Pancreas (tissue), 10 donors: Measurements from ENCODE around the gene KCNQ4. TPM values are rescaled to one million over a fixed set of nuclear protein-coding genes. Genes with fewer than 3 reads are reported as not detected.

Experiments used
- ATAC-seq, 4 donors: fragments of 200-7000 bp; cut with Tn5 transposase; one replicate each; pipeline versions ENCODE4 v1.8.0 to v1.9.1; 2020; ENCODE audit warnings: mild to moderate bottlenecking in 4 of 4, moderate library complexity in 4 of 4
- DNase-seq, 6 donors: peaks; one replicate each; pipeline ENCODE4 v3.0.0-alpha.2; 2020
- FAIRE-seq: peaks from 2 replicates; lab custom pipeline; 2012; peaks lifted over from hg19 to GRCh38; lab: Jason Lieb, UNC
- H3K27ac ChIP-seq, 4 donors: fragments of 200-600 bp; sonication (generic); 1 replicate in 3 of 4; 2 replicates in 1 of 4; pipeline versions ENCODE4 v1.5.0 to v1.8.0; 2020
- H3K27me3 ChIP-seq, 4 donors: fragments of 200-600 bp; one replicate each; pipeline ENCODE4 v1.8.0; 2021
- H3K36me3 ChIP-seq, 3 donors: fragments of 200-600 bp; sonication (generic) in 1 of 3; one replicate each; pipeline versions ENCODE4 v1.5.0 to v1.8.0; 2020 to 2021
- H3K4me1 ChIP-seq, 3 donors: fragments of 200-600 bp; one replicate each; pipeline ENCODE4 v1.8.0; 2021
- H3K4me3 ChIP-seq, 4 donors: fragments of 200-600 bp; sonication (generic) in 2 of 4; one replicate each; pipeline versions ENCODE4 v1.5.0 to v1.8.0; 2020 to 2021
- H3K9me3 ChIP-seq, 4 donors: fragments of 200-600 bp; one replicate each; pipeline ENCODE4 v1.8.0; 2021
- CTCF ChIP-seq, 4 donors: fragments of 200-600 bp; sonication (generic) in 3 of 4; IDR thresholded peaks; one replicate each; pipeline versions ENCODE4 v1.5.0 to v1.8.0; 2021; ENCODE audit warnings: antibody characterized with exemption in 4 of 4
- WGBS, 2 donors: extraction: QIAGEN DNeasy Blood & Tissue Kit; methylation state at CpG; one replicate each; pipeline ENCODE4 v1.1.7; 2013; 5-methylcytosine and 5-hydroxymethylcytosine counted together
- intact Hi-C, 3 donors: fragments of 100-400 bp; cut with DNase I; formaldehyde crosslinking; loops; one replicate each; pipeline versions ENCODE4 v1.11.1 to v1.14.2; 2022
- polyA plus RNA-seq, 2 donors: library from polyadenylated mRNA; stranded (reverse); fragments of 200-250 nt; gene quantifications; one replicate each; pipeline ENCODE4 v1.2.3, GENCODE V29; 2013
- total RNA-seq, 6 donors: library from RNA; stranded (reverse); fragmentation: NEBNext Ultra II Directional in 4 of 6; extraction: Animal tissue kit (Norgen Biotek cat#: 25700) in 4 of 6; gene quantifications; one replicate each; pipeline versions ENCODE4 v1.2.1 to v1.2.4, GENCODE V29; 2021 to 2023
- donor health status: healthy with polysubstance abuse.
- donor health status: DM: no; HTN: no; CAD: no; lungs with moderate emphysema.
- donor health status: DM: no; HTN: no; CAD: no.
- donor health status: control.
- donor health status: control.
- donor health status: Bipolar disorder and iron deficiency.
- donor health status: DM: yes; HTN: yes; CAD: no.
- donor health status: DM: no; HTN: no; CAD: no.
- donor health status: DM: no; HTN: no; CAD: no.
- donor health status: DM: yes; HTN: yes; CAD: no.

Gene KCNQ4
- total and polyA plus RNA-seq, 8 donors = 0.35 to 6.5 (median 1.3) TPM

- H3K4me3 ChIP-seq = no peak overlapping the region
- H3K27me3 ChIP-seq = no peaks in the 10 kb centered on the region
- ATAC-seq (no peak), FAIRE-seq (no peak), DNase-seq (no peak)
- H3K9me3 ChIP-seq = no peaks in the 10 kb centered on the region
- no peaks in the 10 kb centered on the region for H3K4me1 ChIP-seq
- no peak for TF ChIP-seq CTCF (IDR thresholded peaks at IDR 0.05)
- intact Hi-C loops = no loop called here
- H3K27ac ChIP-seq = no peak overlapping the region
- WGBS, 2 donors = 85 to 89% methylated on average over 8 of the region's 8 CpGs
- peaks cover 0 to 72% (median 11%) of the 10 kb centered on the region in 3 donors for H3K36me3 ChIP-seq
Measured at GRCh38 chr1:40757084-40757483, 26.5 kb upstream of the KCNQ4 start.

GRCh38 chr1:40758004-40758403 is 25.6 kb upstream of the KCNQ4 start:
- Histone ChIP-seq H3K27ac (no peak overlapping the region), H3K4me1 (no peaks in the 10 kb centered on the region), H3K36me3 (peaks cover 0 to 66% (median 11%) of the 10 kb centered on the region in 3 donors), H3K4me3 (no peak overlapping the region), H3K9me3 (no peaks in the 10 kb centered on the region), H3K27me3 (no peaks in the 10 kb centered on the region)
- DNase-seq = no peak
- WGBS, 2 donors = 93% methylated on average over 7 of the region's 7 CpGs
- intact Hi-C loops = no loop called here
- FAIRE-seq = no peak
- ATAC-seq = no peak
- TF ChIP-seq CTCF (IDR thresholded peaks at IDR 0.05) = no peak

- whole genome bisulfite sequencing, 2 donors = 88% methylated on average over 6 of the region's 6 CpGs
Measured at GRCh38 chr1:40758578-40759343, 24.8 kb upstream of the KCNQ4 start.

GRCh38 chr1:40760984-40761383 is 22.6 kb upstream of the KCNQ4 start:
- Histone ChIP-seq H3K27me3 (no peaks in the 10 kb centered on the region), H3K4me3 (no peak overlapping the region), H3K36me3 (peaks cover 0 to 62% (median 8%) of the 10 kb centered on the region in 3 donors), H3K4me1 (no peaks in the 10 kb centered on the region), H3K27ac (no peak overlapping the region), H3K9me3 (no peaks in the 10 kb centered on the region)
- FAIRE-seq (no peak), DNase-seq (no peak), ATAC-seq (no peak)
- intact Hi-C loops = no loop called here
- TF ChIP-seq CTCF (IDR thresholded peaks at IDR 0.05) = no peak
- 73 to 75% methylated on average over 4 of the region's 4 CpGs for WGBS, 2 donors

More at GRCh38 chr1:40758578-40759343, 24.8 kb upstream of the KCNQ4 start:
- DNase-seq (no peak), FAIRE-seq (no peak), ATAC-seq (no peak)
- no peak for TF ChIP-seq CTCF (IDR thresholded peaks at IDR 0.05)
- Histone ChIP-seq H3K27me3 (no peaks in the 10 kb centered on the region), H3K36me3 (peaks cover 0 to 66% (median 11%) of the 10 kb centered on the region in 3 donors), H3K27ac (no peak overlapping the region), H3K4me3 (no peak overlapping the region), H3K4me1 (no peaks in the 10 kb centered on the region), H3K9me3 (no peaks in the 10 kb centered on the region)
- intact Hi-C loops = no loop called here
